OCI-LY3 (cell line): ENCODE data around the gene EMX2.

Experiments
- H2AFZ ChIP-seq: fragments of 200-600, 300-600 bp; shearing (Covaris generic); 2 replicates; pipeline ENCODE4 v1.6.0; 2014; ENCODE audit warnings: antibody characterized with exemption, low read depth, low read length
- H3K27ac ChIP-seq: fragments of 200-600, 300-600 bp; sonication (generic); 2 replicates; pipeline ENCODE4 v1.5.1; 2014; ENCODE audit warnings: mild to moderate bottlenecking, low read length, moderate library complexity, mixed read lengths
- H3K27me3 ChIP-seq: fragments of 200-600, 300-600 bp; sonication (generic); 2 replicates; pipeline ENCODE4 v1.6.1; 2014; ENCODE audit warnings: low read depth, low read length, mixed read lengths
- H3K36me3 ChIP-seq: fragments of 200-600, 300-600 bp; sonication (generic); replicated peaks from 2 replicates; pipeline ENCODE3; 2014; ENCODE audit warnings: low read depth, low read length, mixed read lengths
- H3K4me1 ChIP-seq: fragments of 300-600, 200-600 bp; sonication (generic); 2 replicates; pipeline ENCODE4 v1.6.1; 2014; ENCODE audit warnings: low read length, mixed read lengths
- H3K4me2 ChIP-seq: fragments of 200-600, 300-600 bp; sonication (generic); 2 replicates; pipeline ENCODE4 v1.6.1; 2014; ENCODE audit warnings: low read length, mixed read lengths
- H3K4me3 ChIP-seq: fragments of 300-600, 200-600 bp; sonication (generic); 2 replicates; pipeline ENCODE4 v1.5.1; 2014; ENCODE audit warnings: antibody characterized with exemption, mild to moderate bottlenecking, low read length, moderate library complexity
- H3K79me2 ChIP-seq: fragments of 300-600, 200-600 bp; shearing (Covaris generic); 2 replicates; pipeline ENCODE4 v1.6.1; 2014; ENCODE audit warnings: mild to moderate bottlenecking, low read length, mixed read lengths
- H3K9ac ChIP-seq: fragments of 300-600, 200-600 bp; shearing (Covaris generic); 2 replicates; pipeline ENCODE4 v1.6.0; 2014; ENCODE audit warnings: mild to moderate bottlenecking, low read length, moderate library complexity
- H3K9me3 ChIP-seq: fragments of 200-600, 300-600 bp; shearing (Covaris generic); 2 replicates; pipeline ENCODE4 v1.6.1; 2014; ENCODE audit warnings: low read length, mixed read lengths; ENCODE audit not compliant: insufficient read depth
- H4K20me1 ChIP-seq: fragments of 200-600, 300-600 bp; sonication (generic); 2 replicates; pipeline ENCODE4 v1.6.1; 2016; ENCODE audit warnings: low read length, mixed read lengths; ENCODE audit not compliant: insufficient read depth
- EZH2phosphoT487 ChIP-seq: fragments of 200-600 bp; shearing (Covaris generic); IDR thresholded peaks from 2 replicates; pipeline ENCODE4 v1.6.1; 2018; ENCODE audit warnings: antibody characterized with exemption, mixed run types, low read depth
- TF ChIP-seq, protein P1 (sequence below): fragments of 200-600, 300-600 bp; sonication (generic); IDR thresholded peaks from 2 replicates; pipeline ENCODE4 v1.5.1; 2014; ENCODE audit warnings: antibody characterized with exemption, low read length, low read depth

Gene EMX2

DNA sequence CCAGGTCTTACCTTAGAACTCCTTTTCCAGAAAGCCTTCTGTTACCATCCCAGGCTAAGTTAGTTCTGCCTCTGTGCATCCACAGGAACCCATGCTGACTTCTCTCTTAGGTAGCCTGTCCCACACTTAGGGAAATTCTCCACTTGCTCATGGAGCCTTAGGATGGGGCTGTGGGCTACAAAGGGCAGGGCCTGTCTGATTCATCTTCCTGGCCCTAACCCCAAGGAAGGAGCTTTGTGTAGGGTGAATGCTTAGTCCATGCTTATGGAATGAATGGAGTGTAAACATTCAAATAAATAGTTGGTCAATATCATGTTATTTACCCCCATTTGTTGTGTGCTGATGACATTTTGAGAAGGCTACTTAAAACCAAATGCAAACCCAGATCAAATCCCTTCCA lies 54.7 kb downstream of the EMX2 start:
- no peaks in the 10 kb centered on the region for H3K9me3 ChIP-seq
- H3K4me1 ChIP-seq, result no peaks in the 10 kb centered on the region
- H3K4me2 ChIP-seq, result no peak overlapping the region
- no peak for TF ChIP-seq EZH2phosphoT487
- TF ChIP-seq, protein P1, sequence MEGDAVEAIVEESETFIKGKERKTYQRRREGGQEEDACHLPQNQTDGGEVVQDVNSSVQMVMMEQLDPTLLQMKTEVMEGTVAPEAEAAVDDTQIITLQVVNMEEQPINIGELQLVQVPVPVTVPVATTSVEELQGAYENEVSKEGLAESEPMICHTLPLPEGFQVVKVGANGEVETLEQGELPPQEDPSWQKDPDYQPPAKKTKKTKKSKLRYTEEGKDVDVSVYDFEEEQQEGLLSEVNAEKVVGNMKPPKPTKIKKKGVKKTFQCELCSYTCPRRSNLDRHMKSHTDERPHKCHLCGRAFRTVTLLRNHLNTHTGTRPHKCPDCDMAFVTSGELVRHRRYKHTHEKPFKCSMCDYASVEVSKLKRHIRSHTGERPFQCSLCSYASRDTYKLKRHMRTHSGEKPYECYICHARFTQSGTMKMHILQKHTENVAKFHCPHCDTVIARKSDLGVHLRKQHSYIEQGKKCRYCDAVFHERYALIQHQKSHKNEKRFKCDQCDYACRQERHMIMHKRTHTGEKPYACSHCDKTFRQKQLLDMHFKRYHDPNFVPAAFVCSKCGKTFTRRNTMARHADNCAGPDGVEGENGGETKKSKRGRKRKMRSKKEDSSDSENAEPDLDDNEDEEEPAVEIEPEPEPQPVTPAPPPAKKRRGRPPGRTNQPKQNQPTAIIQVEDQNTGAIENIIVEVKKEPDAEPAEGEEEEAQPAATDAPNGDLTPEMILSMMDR, result no peak
- H4K20me1 ChIP-seq, result no peaks in the 10 kb centered on the region
- H3K27me3 ChIP-seq, result peaks cover 3% of the 10 kb centered on the region; the same call in 1 of the 2 replicates
- no peak overlapping the region for H3K27ac ChIP-seq
- H3K9ac ChIP-seq, result no peak overlapping the region
- no peaks in the 10 kb centered on the region for H3K36me3 ChIP-seq
- no peak overlapping the region for H3K4me3 ChIP-seq
- H3K79me2 ChIP-seq, result no peaks in the 10 kb centered on the region
- H2AFZ ChIP-seq, result no peak overlapping the region
